GM21447 (cell line): Measurements from ENCODE around the gene SNAP25.

Experiments used
- ATAC-seq: cut with Tn5 transposase; IDR thresholded peaks from one replicate; pipeline ENCODE4 v1.9.1; 2021; ENCODE audit not compliant: unreplicated experiment

The SNAP25 gene

GRCh38 chr20:10328897-10329255, 110.2 kb downstream of the SNAP25 start:
- ATAC-seq, result no peak

- no peak for ATAC-seq
Observed at GRCh38 chr20:10329387-10330005, 110.9 kb downstream of the SNAP25 start.

GRCh38 chr20:10330071-10330470, 111.4 kb downstream of the SNAP25 start:
- ATAC-seq, result no peak

- ATAC-seq, result no peak
Observed at GRCh38 chr20:10332656-10333415, 114.2 kb downstream of the SNAP25 start.

- ATAC-seq, result no peak
Observed at GRCh38 chr20:10336959-10337729, 118.5 kb downstream of the SNAP25 start.

- no peak for ATAC-seq
Observed at GRCh38 chr20:10338426-10339180, 120.0 kb downstream of the SNAP25 start.

GRCh38 chr20:10339609-10340008, 121.0 kb downstream of the SNAP25 start:
- no peak for ATAC-seq

- ATAC-seq, result no peak
Observed at GRCh38 chr20:10342152-10342551, 123.5 kb downstream of the SNAP25 start.

GRCh38 chr20:10344953-10345352, 126.3 kb downstream of the SNAP25 start:
- ATAC-seq, result no peak

GRCh38 chr20:10347086-10347880, 128.7 kb downstream of the SNAP25 start:
- no peak for ATAC-seq

- ATAC-seq, result no peak
Observed at GRCh38 chr20:10349118-10349517, 130.5 kb downstream of the SNAP25 start.

- no peak for ATAC-seq
Observed at GRCh38 chr20:10350188-10350842, 131.7 kb downstream of the SNAP25 start.

GRCh38 chr20:10352934-10353824, 134.5 kb downstream of the SNAP25 start:
- ATAC-seq, result no peak

GRCh38 chr20:10356628-10357027, 138.0 kb downstream of the SNAP25 start:
- no peak for ATAC-seq
